Omental fat pad (tissue), 4 donors: ENCODE measurements around the gene SATB2. TPM values are rescaled to one million over a fixed set of nuclear protein-coding genes. Genes with fewer than 3 reads are reported as not detected.
A peak's percentile ranks its signal among the peaks of the same experiment; 100 is the strongest.

Experiments
- ATAC-seq: fragments of 150-250 bp; one replicate; pipeline ENCODE4 v1.9.1; 2016; ENCODE audit warnings: mild to moderate bottlenecking, moderate library complexity; ENCODE audit not compliant: low FRiP score
- DNase-seq: peaks from one replicate; pipeline ENCODE4 v3.0.0-alpha.2; 2019; ENCODE audit warnings: low spot score
- CTCF ChIP-seq, 3 donors: fragments of 450-650 bp; IDR thresholded peaks; one replicate each; pipeline ENCODE4 v1.5.1; 2016 to 2017; ENCODE audit warnings: antibody characterized with exemption in 3 of 3, mild to moderate bottlenecking in 3 of 3, moderate library complexity in 2 of 3
- total RNA-seq, 4 donors: library from RNA; depleted of rRNA; stranded (reverse); fragments of >200 nt; gene quantifications; one replicate each; pipeline ENCODE4 v1.1.0, GENCODE V29; 2016

Gene SATB2
- total RNA-seq, 4 donors from 2014 or later = 1.7 to 4.1 (median 2.7) TPM

GRCh38 chr2:199488772-199489400, 31.1 kb upstream of the SATB2 start:
- TF ChIP-seq CTCF (IDR thresholded peaks at IDR 0.05) = peak in 1 of 3 donors; percentile 48
- DNase-seq (no peak), ATAC-seq (no peak)

- ATAC-seq (no peak), DNase-seq (no peak)
These were observed 28.1 kb upstream of the SATB2 start for GRCh38 chr2:199485732-199486335.

GRCh38 chr2:199484927-199485326, 27.2 kb upstream of the SATB2 start:
- ATAC-seq (no peak), DNase-seq (no peak)
- TF ChIP-seq CTCF (IDR thresholded peaks at IDR 0.05) = no peak

More at GRCh38 chr2:199485732-199486335, 28.1 kb upstream of the SATB2 start:
- TF ChIP-seq CTCF (IDR thresholded peaks at IDR 0.05) = no peak

GRCh38 chr2:199480966-199481365, 23.2 kb upstream of the SATB2 start:
- DNase-seq (no peak), ATAC-seq (no peak)
- TF ChIP-seq CTCF (IDR thresholded peaks at IDR 0.05) = no peak

GRCh38 chr2:199477277-199477834, 19.6 kb upstream of the SATB2 start:
- no peak for ATAC-seq
- DNase-seq = no peak
- no peak for TF ChIP-seq CTCF (IDR thresholded peaks at IDR 0.05)

GRCh38 chr2:199471443-199472057, 13.8 kb upstream of the SATB2 start:
- TF ChIP-seq CTCF (IDR thresholded peaks at IDR 0.05) = no peak
- ATAC-seq (peak; percentile 51), DNase-seq (no peak)
